Glutamatergic neuron (in vitro differentiated cells): ENCODE data around the gene CDC5L. TPM values are rescaled to one million over a fixed set of nuclear protein-coding genes. Genes with fewer than 3 reads are reported as not detected.

ENCODE experiments used
- DNase-seq: peaks from one replicate; pipeline ENCODE4 v3.0.0; 2022
- H3K27ac Mint-ChIP-seq: one replicate; pipeline ENCODE4 v1.8.0; 2020; ENCODE audit warnings: mild to moderate bottlenecking, mixed read lengths, inconsistent platforms; ENCODE audit not compliant: unreplicated experiment
- H3K27me3 Mint-ChIP-seq: one replicate; pipeline ENCODE4 v1.8.0; 2020; ENCODE audit warnings: mild to moderate bottlenecking, moderate library complexity, mixed read lengths, inconsistent platforms; ENCODE audit not compliant: unreplicated experiment
- H3K36me3 Mint-ChIP-seq: one replicate; pipeline ENCODE4 v1.8.0; 2020; ENCODE audit warnings: mild to moderate bottlenecking, mixed read lengths, inconsistent platforms; ENCODE audit not compliant: unreplicated experiment
- H3K4me1 Mint-ChIP-seq: one replicate; pipeline ENCODE4 v1.8.0; 2020; ENCODE audit warnings: mild to moderate bottlenecking, low read depth, mixed read lengths, inconsistent platforms; ENCODE audit not compliant: unreplicated experiment
- H3K4me3 Mint-ChIP-seq: one replicate; pipeline ENCODE4 v1.8.0; 2020; ENCODE audit warnings: mild to moderate bottlenecking, mixed read lengths, inconsistent platforms; ENCODE audit not compliant: unreplicated experiment
- H3K9me3 Mint-ChIP-seq: one replicate; pipeline ENCODE4 v1.8.0; 2020; ENCODE audit warnings: mild to moderate bottlenecking, moderate library complexity, mixed read lengths, inconsistent platforms; ENCODE audit not compliant: unreplicated experiment
- CTCF ChIP-seq: fragments of 200-600 bp; sonication (generic); IDR thresholded peaks from one replicate; pipeline ENCODE4 v1.5.0; 2021; ENCODE audit not compliant: partially characterized antibody, unreplicated experiment
- long read RNA-seq: library from polyadenylated mRNA; unstranded; transcript quantifications from one replicate; pipeline ENCODE4 v2.0.0, GENCODE V29; 2020; ENCODE audit not compliant: unreplicated experiment
- total RNA-seq: library from RNA; stranded (reverse); fragmentation: NEBNext Ultra II Directional; extraction: Animal tissue kit (Norgen Biotek cat#: 25700); gene quantifications from one replicate; pipeline ENCODE4 v1.2.1, GENCODE V29; 2021; ENCODE audit not compliant: unreplicated experiment

Gene CDC5L
- total RNA-seq, result 19.6 TPM
- long read RNA-seq, full-length matches to known transcripts, result 10 of 27 reads
- long read RNA-seq, partial matches to known transcripts, result 17 of 27 reads
- long read RNA-seq, other reads (novel, unspliced or antisense), result 0 of 27 reads

DNA sequence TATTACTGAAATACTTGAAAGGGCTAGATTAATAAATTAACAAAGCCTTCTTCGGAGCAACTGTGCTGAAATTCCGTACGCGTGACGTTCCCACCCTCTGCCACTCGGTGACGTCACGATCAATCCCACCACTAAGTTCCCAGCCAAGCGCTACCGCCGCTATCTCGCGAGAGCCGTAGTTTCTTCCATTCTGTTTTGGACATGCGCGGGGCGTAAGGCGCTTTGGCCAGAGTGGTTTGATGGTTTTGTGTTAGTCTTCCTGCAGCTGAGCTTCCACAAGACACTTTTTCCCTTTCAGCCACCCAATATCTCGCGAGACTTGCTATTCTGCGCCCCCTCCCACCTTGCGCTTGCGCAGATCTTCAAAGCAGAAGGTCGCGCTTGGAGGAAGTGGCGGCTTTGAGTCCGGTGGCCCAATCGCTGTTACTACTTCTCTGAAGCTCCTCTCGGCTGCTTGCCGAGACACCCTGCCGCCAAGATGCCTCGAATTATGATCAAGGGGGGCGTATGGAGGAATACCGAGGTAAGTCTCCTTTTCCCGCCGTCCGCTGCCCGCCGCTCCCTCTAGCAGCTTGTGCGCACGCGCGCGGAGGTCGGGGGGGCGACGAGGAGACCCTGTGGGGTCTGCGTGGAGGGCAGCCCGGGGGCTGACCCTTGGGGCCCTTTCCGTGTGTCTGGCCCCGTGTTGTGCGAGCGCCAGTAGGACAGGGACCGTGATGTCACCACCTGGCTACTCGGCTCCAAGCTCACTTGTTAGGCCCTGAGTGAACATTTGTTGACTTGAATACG is at the start of gene CDC5L:
TSS of gene CDC5L (plus strand) at position 361 of the 789 bp plus-strand sequence. CDS start at position 479, 118 bp downstream.
- H3K27me3 Mint-ChIP-seq, result peaks cover 3% of the 10 kb centered on the region
- peaks cover 8% of the 10 kb centered on the region for H3K9me3 Mint-ChIP-seq
- peak within 1 kb of the TSS; percentile 96 for H3K27ac Mint-ChIP-seq
- H3K36me3 Mint-ChIP-seq, result no peaks in the 10 kb centered on the region
- H3K4me1 Mint-ChIP-seq, result peaks cover 12% of the 10 kb centered on the region
- no peak for TF ChIP-seq CTCF
- peak within 1 kb of the TSS; percentile 97 for H3K4me3 Mint-ChIP-seq
- peak; percentile 92 for DNase-seq

DNA sequence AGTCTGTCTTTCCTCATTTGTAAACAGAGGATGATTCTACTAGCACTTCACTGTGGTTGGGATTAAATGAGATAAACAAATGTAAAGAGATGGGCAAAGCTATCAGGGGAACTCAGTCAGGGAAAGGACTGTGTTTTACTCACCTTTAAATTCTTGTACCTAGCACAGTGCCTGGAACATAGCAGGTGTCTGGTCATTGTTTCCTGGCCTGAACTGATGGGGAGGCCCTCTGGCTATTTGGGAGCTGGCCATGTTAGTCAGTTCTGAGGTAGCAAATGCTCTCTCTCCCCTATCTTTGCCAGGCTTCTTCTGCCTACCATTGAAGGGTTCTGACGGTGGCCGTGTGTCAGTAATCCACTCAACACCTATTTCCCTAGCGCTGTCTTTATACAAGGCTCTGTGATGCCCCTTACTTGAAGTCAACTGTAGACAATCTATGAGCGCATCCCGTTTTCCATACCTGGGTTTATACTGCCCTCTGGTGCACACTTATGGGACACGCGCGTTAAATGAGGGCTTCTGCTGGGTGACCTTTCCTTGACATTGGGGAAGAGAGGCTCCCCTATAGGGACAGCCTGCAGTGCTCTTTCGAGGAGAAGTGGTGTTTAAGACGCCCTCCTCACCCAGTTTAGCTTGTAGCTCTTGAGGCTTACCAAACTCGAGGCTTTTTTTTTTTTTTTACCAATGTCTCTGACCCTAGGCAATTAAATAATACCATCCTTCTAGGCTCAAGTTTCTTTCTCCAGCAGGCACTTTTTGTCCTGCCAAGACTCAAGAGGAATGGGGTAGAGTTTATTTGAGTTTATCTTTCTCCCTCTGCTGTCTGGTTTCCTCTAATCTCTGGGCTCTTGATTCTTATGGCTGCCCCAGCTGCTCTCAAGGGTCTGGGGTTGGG is 49.0 kb upstream of the CDC5L start:
- DNase-seq, result peak; percentile 78
- H3K36me3 Mint-ChIP-seq, result no peaks in the 10 kb centered on the region
- TF ChIP-seq CTCF, result peak; percentile 77
- H3K9me3 Mint-ChIP-seq, result no peaks in the 10 kb centered on the region
- no peak overlapping the region for H3K27ac Mint-ChIP-seq
- H3K27me3 Mint-ChIP-seq, result peaks cover 1% of the 10 kb centered on the region
- no peak overlapping the region for H3K4me3 Mint-ChIP-seq
- peaks cover under 1% of the 10 kb centered on the region for H3K4me1 Mint-ChIP-seq

DNA sequence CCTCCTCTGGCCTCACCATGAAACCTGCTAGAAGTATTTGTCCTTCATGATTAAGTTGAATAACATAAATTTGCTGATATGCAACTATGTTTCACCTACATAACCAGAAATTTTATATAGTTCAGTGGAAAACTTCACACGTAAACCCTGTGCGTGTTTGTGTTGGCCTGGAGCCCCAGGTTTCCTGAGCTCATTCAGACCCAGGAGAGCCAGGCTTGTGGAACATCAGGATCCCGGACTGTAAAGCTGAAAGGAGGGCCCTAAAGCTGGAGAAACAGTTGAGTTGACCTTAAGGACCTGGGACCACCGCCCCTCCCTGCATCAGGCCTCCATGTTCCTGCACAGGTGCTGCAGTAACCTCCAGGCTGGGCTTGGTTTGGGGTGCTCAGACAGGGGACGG is 48.2 kb upstream of the CDC5L start:
- H3K4me1 Mint-ChIP-seq, result no peaks in the 10 kb centered on the region
- H3K27ac Mint-ChIP-seq, result no peak overlapping the region
- H3K27me3 Mint-ChIP-seq, result peaks cover 4% of the 10 kb centered on the region
- H3K9me3 Mint-ChIP-seq, result no peaks in the 10 kb centered on the region
- no peak for TF ChIP-seq CTCF
- H3K4me3 Mint-ChIP-seq, result no peak overlapping the region
- no peak for DNase-seq
- no peaks in the 10 kb centered on the region for H3K36me3 Mint-ChIP-seq

GRCh38 chr6:44339763-44340625 is 47.5 kb upstream of the CDC5L start:
- H3K27ac Mint-ChIP-seq, result no peak overlapping the region
- TF ChIP-seq CTCF, result no peak
- H3K36me3 Mint-ChIP-seq, result no peaks in the 10 kb centered on the region
- no peaks in the 10 kb centered on the region for H3K4me1 Mint-ChIP-seq
- no peak for DNase-seq
- no peaks in the 10 kb centered on the region for H3K9me3 Mint-ChIP-seq
- peaks cover 4% of the 10 kb centered on the region for H3K27me3 Mint-ChIP-seq
- H3K4me3 Mint-ChIP-seq, result no peak overlapping the region
